Prostate gland (tissue), 2 donors: ENCODE measurements around the gene GALNT6. TPM values are rescaled to one million over a fixed set of nuclear protein-coding genes. Genes with fewer than 3 reads are reported as not detected.

ENCODE experiments used
- DNase-seq: peaks from one replicate; pipeline ENCODE4 v3.0.0-alpha.2; 2019; ENCODE audit warnings: low spot score
- H3K27ac ChIP-seq, 2 donors: fragments of 200-600 bp; sonication (generic); 2 replicates each; pipeline ENCODE4 v1.5.1; 2017 to 2019
- H3K27me3 ChIP-seq: fragments of 200-600 bp; sonication (generic); replicated peaks from 2 replicates; pipeline ENCODE4 v1.5.1; 2019; ENCODE audit not compliant: insufficient read depth
- H3K36me3 ChIP-seq, 2 donors: fragments of 200-600 bp; sonication (generic); 1 replicate in 1 of 2; 2 replicates in 1 of 2; pipeline versions ENCODE4 v1.5.1 to v1.8.1; 2017 to 2019
- H3K4me1 ChIP-seq: fragments of 200-600 bp; sonication (generic); replicated peaks from 2 replicates; pipeline ENCODE4 v1.5.1; 2019
- H3K4me3 ChIP-seq, 2 donors: fragments of 200-600 bp; sonication (generic); 2 replicates each; pipeline ENCODE4 v1.5.1; 2017 to 2019
- H3K9me3 ChIP-seq: fragments of 200-600 bp; sonication (generic); 2 replicates; pipeline ENCODE4 v1.5.1; 2017
- CTCF ChIP-seq, 4 experiments: fragments of 200-600 bp in 2 of 4; fragments of 450-650 bp in 2 of 4; sonication (generic) in 2 of 4; IDR thresholded peaks; 1 replicate in 3 of 4; 2 replicates in 1 of 4; pipeline ENCODE4 v1.5.1; 2016 to 2019; ENCODE audit warnings: antibody characterized with exemption in 4 of 4, mild to moderate bottlenecking in 2 of 4, moderate library complexity in 2 of 4
- POLR2A ChIP-seq: fragments of 450-650 bp; IDR thresholded peaks from one replicate; pipeline ENCODE4 v1.6.1; 2016; ENCODE audit warnings: antibody characterized with exemption, mild to moderate bottlenecking
- POLR2AphosphoS5 ChIP-seq: sonication (generic); formaldehyde crosslinking; IDR thresholded peaks from one replicate; pipeline ENCODE4 v1.6.1; 2017; ENCODE audit warnings: antibody characterized with exemption
- WGBS: methylation state at CpG from one replicate; pipeline ENCODE4 v1.1.5; 2018; 5-methylcytosine and 5-hydroxymethylcytosine counted together
- intact Hi-C: fragments of 100-400 bp; cut with DNase I; formaldehyde crosslinking; loops from one replicate; pipeline ENCODE4 v1.14.2; 2022
- total RNA-seq, 2 donors: library from RNA; depleted of rRNA; stranded (reverse); fragments of >200 nt; gene quantifications; one replicate each; pipeline ENCODE4 v1.1.0, GENCODE V29; 2016

The GALNT6 gene
- total RNA-seq, 2 donors from 2014 or later, result 1.1 to 4.6 TPM

DNA sequence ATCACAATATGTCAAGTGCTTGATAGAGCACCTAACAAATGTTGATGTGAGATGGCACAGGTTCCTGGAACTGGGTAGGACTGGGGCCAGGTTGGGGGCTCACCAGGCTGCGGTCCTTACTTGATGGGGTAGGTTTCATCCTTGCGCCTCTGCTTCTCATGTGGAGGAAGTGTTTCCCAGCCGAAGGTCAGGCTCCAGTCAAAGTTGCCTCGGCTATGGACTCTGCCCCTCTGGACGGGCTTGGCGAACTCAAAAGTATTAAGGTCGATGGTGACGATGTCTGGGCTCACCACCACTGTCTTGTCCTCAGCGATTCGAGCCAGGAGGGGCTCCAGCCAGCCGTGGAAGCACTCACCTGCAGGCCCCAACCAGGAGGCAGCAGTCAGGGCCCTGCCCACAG, 27.2 kb downstream of the GALNT6 start:
- intact Hi-C loops, result no loop called here
- no peak overlapping the region for H3K4me3 ChIP-seq
- TF ChIP-seq CTCF (IDR thresholded peaks at IDR 0.05) (no peak), POLR2AphosphoS5 (no peak), POLR2A (no peak)
- no peaks in the 10 kb centered on the region for H3K27me3 ChIP-seq
- no peaks in the 10 kb centered on the region for H3K9me3 ChIP-seq
- WGBS, result 92% methylated on average over 11 of the region's 11 CpGs
- no peak overlapping the region for H3K27ac ChIP-seq
- no peaks in the 10 kb centered on the region for H3K4me1 ChIP-seq
- no peak for DNase-seq
- H3K36me3 ChIP-seq, result no peaks in the 10 kb centered on the region

DNA sequence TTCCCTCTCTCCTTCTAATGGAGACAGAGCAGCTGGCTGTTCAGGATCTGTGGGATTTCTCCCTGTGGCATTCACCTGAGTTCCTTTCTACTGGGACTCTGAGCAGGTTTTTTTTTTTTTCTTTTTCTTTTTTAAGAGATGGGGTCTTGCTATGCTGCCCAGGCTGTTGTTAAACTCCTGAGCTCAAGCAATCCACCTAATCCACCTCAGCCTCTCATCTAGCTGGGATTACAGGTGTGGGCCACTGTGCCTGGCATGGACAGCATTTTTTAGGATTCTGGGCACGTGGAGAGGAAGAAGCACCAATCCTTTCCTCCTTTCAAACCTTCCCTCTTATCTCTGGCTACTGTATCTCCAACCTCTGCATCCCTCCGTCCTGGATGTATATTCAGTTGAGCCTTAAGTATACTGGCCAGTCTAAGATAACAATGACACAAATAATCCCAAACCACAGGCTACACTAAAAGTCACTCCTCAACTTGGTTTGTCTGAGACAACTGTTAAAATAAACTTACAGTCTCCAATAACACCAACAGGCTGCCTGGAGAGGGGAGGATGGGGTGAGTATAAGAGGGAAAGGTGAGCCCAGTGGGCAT, 28.4 kb downstream of the GALNT6 start:
- TF ChIP-seq CTCF (IDR thresholded peaks at IDR 0.05) (no peak), POLR2A (no peak), POLR2AphosphoS5 (no peak)
- WGBS, result 80% methylated on average over 2 of the region's 2 CpGs
- no peaks in the 10 kb centered on the region for H3K36me3 ChIP-seq
- no peaks in the 10 kb centered on the region for H3K4me1 ChIP-seq
- no peaks in the 10 kb centered on the region for H3K9me3 ChIP-seq
- H3K27ac ChIP-seq, result no peak overlapping the region
- H3K4me3 ChIP-seq, result no peak overlapping the region
- intact Hi-C loops, result no loop called here
- no peaks in the 10 kb centered on the region for H3K27me3 ChIP-seq
- DNase-seq, result no peak

DNA sequence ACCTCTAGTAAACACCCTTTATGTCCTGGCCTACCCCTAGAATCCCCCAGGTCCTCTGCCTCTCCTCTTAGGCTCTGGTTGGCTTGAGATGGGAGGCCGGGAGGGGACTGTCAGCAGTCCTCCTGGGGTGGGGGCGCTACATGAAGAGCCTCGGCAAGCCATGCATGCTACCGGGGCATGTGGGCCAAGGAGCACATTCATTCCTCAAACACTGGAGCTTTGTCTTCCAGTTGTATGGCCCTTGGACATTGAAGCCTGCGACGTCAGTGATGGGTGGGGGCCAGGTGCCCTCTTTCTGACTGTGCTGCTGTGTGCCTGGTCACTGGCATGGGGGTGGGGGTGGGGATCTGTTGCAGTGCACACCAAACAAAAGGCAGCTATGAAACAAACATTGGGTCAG, 28.9 kb downstream of the GALNT6 start:
- 84% methylated on average over 6 of the region's 6 CpGs for WGBS
- H3K4me3 ChIP-seq, result no peak overlapping the region
- TF ChIP-seq POLR2AphosphoS5 (no peak), CTCF (IDR thresholded peaks at IDR 0.05) (no peak), POLR2A (no peak)
- intact Hi-C loops, result no loop called here
- no peak for DNase-seq
- H3K27ac ChIP-seq, result no peak overlapping the region
- no peaks in the 10 kb centered on the region for H3K9me3 ChIP-seq
- no peaks in the 10 kb centered on the region for H3K36me3 ChIP-seq
- H3K27me3 ChIP-seq, result no peaks in the 10 kb centered on the region
- no peaks in the 10 kb centered on the region for H3K4me1 ChIP-seq

DNA sequence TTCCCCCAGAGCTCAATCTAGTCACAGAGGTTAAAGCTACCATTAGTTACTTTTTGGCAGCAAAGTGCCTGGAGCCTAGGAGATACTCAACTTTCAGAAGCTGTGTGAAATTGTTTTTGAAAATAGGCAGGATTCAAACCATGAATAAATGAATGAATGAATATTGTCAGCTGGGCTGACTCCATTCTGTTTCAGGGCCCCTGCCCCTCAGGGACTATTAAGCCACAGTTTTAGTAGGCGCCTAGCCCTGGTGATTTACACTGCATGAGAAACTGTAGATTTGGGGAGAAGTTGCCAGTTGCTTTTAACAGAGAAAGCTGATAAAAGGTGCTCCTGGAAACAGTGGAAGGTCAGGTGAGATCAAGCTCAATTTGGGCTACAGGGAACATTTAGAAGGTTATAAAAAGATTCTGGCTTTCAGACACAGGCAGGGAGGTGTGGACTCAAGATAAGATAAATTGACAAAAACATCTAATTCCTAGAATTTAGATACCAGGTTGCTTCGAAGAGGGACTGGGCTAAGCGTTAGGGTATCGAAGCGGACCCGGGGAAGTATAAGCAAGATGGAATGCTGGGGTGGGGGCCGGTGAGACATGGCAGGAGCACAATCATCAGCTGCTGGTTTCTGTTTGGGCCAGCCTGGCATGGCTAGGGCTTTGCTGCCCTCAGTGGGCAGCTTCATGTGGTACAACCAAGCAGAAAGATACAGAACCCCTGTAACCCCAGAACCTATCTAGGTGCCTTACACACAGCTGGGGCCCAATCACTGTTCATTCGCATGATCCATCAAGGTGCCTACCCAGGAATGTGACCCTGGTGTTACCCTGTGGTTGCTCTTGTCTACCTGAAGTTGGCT, 29.8 kb downstream of the GALNT6 start:
- intact Hi-C loops, result no loop called here
- TF ChIP-seq POLR2A (no peak), POLR2AphosphoS5 (no peak), CTCF (IDR thresholded peaks at IDR 0.05) (no peak)
- Histone ChIP-seq H3K4me3 (no peak overlapping the region), H3K9me3 (no peaks in the 10 kb centered on the region), H3K27me3 (no peaks in the 10 kb centered on the region), H3K36me3 (no peaks in the 10 kb centered on the region), H3K27ac (no peak overlapping the region), H3K4me1 (no peaks in the 10 kb centered on the region)
- DNase-seq, result no peak
- WGBS, result 92% methylated on average over 8 of the region's 8 CpGs

- no peaks in the 10 kb centered on the region for H3K27me3 ChIP-seq
- DNase-seq, result no peak
- TF ChIP-seq POLR2A (no peak), CTCF (IDR thresholded peaks at IDR 0.05) (no peak), POLR2AphosphoS5 (no peak)
- H3K27ac ChIP-seq, result no peak overlapping the region
- WGBS, result 100% methylated on average over 2 of the region's 2 CpGs
- no peaks in the 10 kb centered on the region for H3K36me3 ChIP-seq
- no peaks in the 10 kb centered on the region for H3K4me1 ChIP-seq
- H3K4me3 ChIP-seq, result no peak overlapping the region
- H3K9me3 ChIP-seq, result no peaks in the 10 kb centered on the region
- intact Hi-C loops, result no loop called here
Observed at GRCh38 chr12:51360315-51360714, 30.9 kb downstream of the GALNT6 start.
